Measurements from ENCODE around the gene P3H3. TPM values are rescaled to one million over a fixed set of nuclear protein-coding genes. Genes with fewer than 3 reads are reported as not detected.

Gene P3H3
- 19.8 TPM for total RNA-seq

GRCh38 chr12:6827982-6828780 lies at the start of gene P3H3:
P3H3 (plus strand) TSS chr12:6828407; CDS start chr12:6828441, 34 bp downstream.
- Histone ChIP-seq H3K27me3 (ENCODE audit: control insufficient read depth in 3 of 3, insufficient read depth in 3 of 3, low read length in 3 of 3) (peaks cover 29 to 70% (median 52%) of the 10 kb centered on the region in 3 donors), H3K4me3 (ENCODE audit: low read length in 3 of 3) (peak within 1 kb of the TSS; percentile 69 to 74 (median 69)), H3K27ac (ENCODE audit: low read depth, low read length) (peak within 1 kb of the TSS; percentile 47), H3K9ac (ENCODE audit: low read depth in 1 of 3, low read length in 3 of 3) (peak within 1 kb of the TSS; percentile 56 to 79 (median 77)), H3K36me3 (ENCODE audit: control insufficient read depth in 3 of 3, insufficient read depth in 3 of 3, low read length in 3 of 3) (peaks cover 0 to 3% (median 0%) of the 10 kb centered on the region in 3 donors), H3K4me1 (ENCODE audit: control insufficient read depth in 3 of 3, insufficient read depth in 3 of 3, low read length in 3 of 3) (peaks cover 20 to 23% (median 22%) of the 10 kb centered on the region in 3 donors), H3K9me3 (ENCODE audit: control insufficient read depth in 3 of 3, low read length in 3 of 3) (no peaks in the 10 kb centered on the region)

- Histone ChIP-seq H3K4me3 (ENCODE audit: low read length in 3 of 3) (peak overlapping the region; percentile 76 to 83 (median 77)), H3K4me1 (ENCODE audit: control insufficient read depth in 3 of 3, insufficient read depth in 3 of 3, low read length in 3 of 3) (peaks cover 13 to 18% (median 16%) of the 10 kb centered on the region in 3 donors), H3K36me3 (ENCODE audit: control insufficient read depth in 3 of 3, insufficient read depth in 3 of 3, low read length in 3 of 3) (no peaks in the 10 kb centered on the region), H3K27me3 (ENCODE audit: control insufficient read depth in 3 of 3, insufficient read depth in 3 of 3, low read length in 3 of 3) (no peaks in the 10 kb centered on the region), H3K9ac (ENCODE audit: low read depth in 1 of 3, low read length in 3 of 3) (peak overlapping the region; percentile 79 to 86 (median 85)), H3K9me3 (ENCODE audit: control insufficient read depth in 3 of 3, low read length in 3 of 3) (no peaks in the 10 kb centered on the region), H3K27ac (ENCODE audit: low read depth, low read length) (peak overlapping the region; percentile 69)
Observed at GRCh38 chr12:6778574-6779550, 49.3 kb upstream of the P3H3 start.

GRCh38 chr12:6779708-6780432 lies 48.3 kb upstream of the P3H3 start:
- no peak overlapping the region for H3K4me3 ChIP-seq (ENCODE audit: low read length in 3 of 3)
- no peak overlapping the region for H3K27ac ChIP-seq (ENCODE audit: low read depth, low read length)
- peak overlapping the region in 1 of 3 donors; percentile 86 for H3K9ac ChIP-seq (ENCODE audit: low read depth in 1 of 3, low read length in 3 of 3)
- no peaks in the 10 kb centered on the region for H3K36me3 ChIP-seq (ENCODE audit: control insufficient read depth in 3 of 3, insufficient read depth in 3 of 3, low read length in 3 of 3)
- peaks cover 13 to 18% (median 16%) of the 10 kb centered on the region in 3 donors for H3K4me1 ChIP-seq (ENCODE audit: control insufficient read depth in 3 of 3, insufficient read depth in 3 of 3, low read length in 3 of 3)
- no peaks in the 10 kb centered on the region for H3K27me3 ChIP-seq (ENCODE audit: control insufficient read depth in 3 of 3, insufficient read depth in 3 of 3, low read length in 3 of 3)
- no peaks in the 10 kb centered on the region for H3K9me3 ChIP-seq (ENCODE audit: control insufficient read depth in 3 of 3, low read length in 3 of 3)

GRCh38 chr12:6780573-6780972 lies 47.6 kb upstream of the P3H3 start:
- no peak overlapping the region for H3K9ac ChIP-seq (ENCODE audit: low read depth in 1 of 3, low read length in 3 of 3)
- no peak overlapping the region for H3K4me3 ChIP-seq (ENCODE audit: low read length in 3 of 3)
- H3K27ac ChIP-seq (ENCODE audit: low read depth, low read length): no peak overlapping the region
- no peaks in the 10 kb centered on the region for H3K36me3 ChIP-seq (ENCODE audit: control insufficient read depth in 3 of 3, insufficient read depth in 3 of 3, low read length in 3 of 3)
- peaks cover 13 to 18% (median 16%) of the 10 kb centered on the region in 3 donors for H3K4me1 ChIP-seq (ENCODE audit: control insufficient read depth in 3 of 3, insufficient read depth in 3 of 3, low read length in 3 of 3)
- H3K9me3 ChIP-seq (ENCODE audit: control insufficient read depth in 3 of 3, low read length in 3 of 3): no peaks in the 10 kb centered on the region
- H3K27me3 ChIP-seq (ENCODE audit: control insufficient read depth in 3 of 3, insufficient read depth in 3 of 3, low read length in 3 of 3): no peaks in the 10 kb centered on the region

GRCh38 chr12:6782119-6782518 lies 46.1 kb upstream of the P3H3 start:
- Histone ChIP-seq H3K4me3 (ENCODE audit: low read length in 3 of 3) (no peak overlapping the region), H3K27ac (ENCODE audit: low read depth, low read length) (no peak overlapping the region)

GRCh38 chr12:6782850-6783566 lies 45.2 kb upstream of the P3H3 start:
- H3K27me3 ChIP-seq (ENCODE audit: control insufficient read depth in 3 of 3, insufficient read depth in 3 of 3, low read length in 3 of 3): no peaks in the 10 kb centered on the region
- no peaks in the 10 kb centered on the region for H3K36me3 ChIP-seq (ENCODE audit: control insufficient read depth in 3 of 3, insufficient read depth in 3 of 3, low read length in 3 of 3)
- H3K9ac ChIP-seq (ENCODE audit: low read depth in 1 of 3, low read length in 3 of 3): no peak overlapping the region
- H3K4me3 ChIP-seq (ENCODE audit: low read length in 3 of 3): no peak overlapping the region
- peaks cover 11 to 13% (median 13%) of the 10 kb centered on the region in 3 donors for H3K4me1 ChIP-seq (ENCODE audit: control insufficient read depth in 3 of 3, insufficient read depth in 3 of 3, low read length in 3 of 3)
- no peak overlapping the region for H3K27ac ChIP-seq (ENCODE audit: low read depth, low read length)
- no peaks in the 10 kb centered on the region for H3K9me3 ChIP-seq (ENCODE audit: control insufficient read depth in 3 of 3, low read length in 3 of 3)

More at GRCh38 chr12:6782119-6782518, 46.1 kb upstream of the P3H3 start:
- no peaks in the 10 kb centered on the region for H3K36me3 ChIP-seq (ENCODE audit: control insufficient read depth in 3 of 3, insufficient read depth in 3 of 3, low read length in 3 of 3)
- H3K9me3 ChIP-seq (ENCODE audit: control insufficient read depth in 3 of 3, low read length in 3 of 3): no peaks in the 10 kb centered on the region
- H3K27me3 ChIP-seq (ENCODE audit: control insufficient read depth in 3 of 3, insufficient read depth in 3 of 3, low read length in 3 of 3): no peaks in the 10 kb centered on the region
- peaks cover 13 to 18% (median 16%) of the 10 kb centered on the region in 3 donors for H3K4me1 ChIP-seq (ENCODE audit: control insufficient read depth in 3 of 3, insufficient read depth in 3 of 3, low read length in 3 of 3)
- H3K9ac ChIP-seq (ENCODE audit: low read depth in 1 of 3, low read length in 3 of 3): no peak overlapping the region

GRCh38 chr12:6783828-6784227 lies 44.4 kb upstream of the P3H3 start:
- H3K4me3 ChIP-seq (ENCODE audit: low read length in 3 of 3): no peak overlapping the region
- no peak overlapping the region for H3K27ac ChIP-seq (ENCODE audit: low read depth, low read length)
- H3K4me1 ChIP-seq (ENCODE audit: control insufficient read depth in 3 of 3, insufficient read depth in 3 of 3, low read length in 3 of 3): peaks cover 3 to 5% (median 5%) of the 10 kb centered on the region in 3 donors
- no peaks in the 10 kb centered on the region for H3K27me3 ChIP-seq (ENCODE audit: control insufficient read depth in 3 of 3, insufficient read depth in 3 of 3, low read length in 3 of 3)
- no peaks in the 10 kb centered on the region for H3K9me3 ChIP-seq (ENCODE audit: control insufficient read depth in 3 of 3, low read length in 3 of 3)
- H3K36me3 ChIP-seq (ENCODE audit: control insufficient read depth in 3 of 3, insufficient read depth in 3 of 3, low read length in 3 of 3): no peaks in the 10 kb centered on the region
- H3K9ac ChIP-seq (ENCODE audit: low read depth in 1 of 3, low read length in 3 of 3): no peak overlapping the region

- Histone ChIP-seq H3K27me3 (ENCODE audit: control insufficient read depth in 3 of 3, insufficient read depth in 3 of 3, low read length in 3 of 3) (no peaks in the 10 kb centered on the region), H3K9ac (ENCODE audit: low read depth in 1 of 3, low read length in 3 of 3) (no peak overlapping the region), H3K36me3 (ENCODE audit: control insufficient read depth in 3 of 3, insufficient read depth in 3 of 3, low read length in 3 of 3) (no peaks in the 10 kb centered on the region), H3K9me3 (ENCODE audit: control insufficient read depth in 3 of 3, low read length in 3 of 3) (no peaks in the 10 kb centered on the region), H3K4me3 (ENCODE audit: low read length in 3 of 3) (no peak overlapping the region), H3K4me1 (ENCODE audit: control insufficient read depth in 3 of 3, insufficient read depth in 3 of 3, low read length in 3 of 3) (peaks cover 0 to 3% (median under 1%) of the 10 kb centered on the region in 3 donors), H3K27ac (ENCODE audit: low read depth, low read length) (no peak overlapping the region)
Observed at GRCh38 chr12:6784296-6784695, 43.9 kb upstream of the P3H3 start.

GRCh38 chr12:6784761-6785160 lies 43.4 kb upstream of the P3H3 start:
- H3K9ac ChIP-seq (ENCODE audit: low read depth in 1 of 3, low read length in 3 of 3): no peak overlapping the region
- no peak overlapping the region for H3K4me3 ChIP-seq (ENCODE audit: low read length in 3 of 3)
- peaks cover 0 to 3% (median 0%) of the 10 kb centered on the region in 3 donors for H3K4me1 ChIP-seq (ENCODE audit: control insufficient read depth in 3 of 3, insufficient read depth in 3 of 3, low read length in 3 of 3)
- H3K36me3 ChIP-seq (ENCODE audit: control insufficient read depth in 3 of 3, insufficient read depth in 3 of 3, low read length in 3 of 3): no peaks in the 10 kb centered on the region
- H3K27ac ChIP-seq (ENCODE audit: low read depth, low read length): no peak overlapping the region
- no peaks in the 10 kb centered on the region for H3K27me3 ChIP-seq (ENCODE audit: control insufficient read depth in 3 of 3, insufficient read depth in 3 of 3, low read length in 3 of 3)
- no peaks in the 10 kb centered on the region for H3K9me3 ChIP-seq (ENCODE audit: control insufficient read depth in 3 of 3, low read length in 3 of 3)
